Ishikawa (cell line): ENCODE data around the gene RTN4R.

Experiments
- CEBPB ChIP-seq: IDR thresholded peaks from 2 replicates; pipeline ENCODE4 v1.6.1; 2012
- EGR1 ChIP-seq: IDR thresholded peaks from 2 replicates; pipeline ENCODE4 v1.6.1; 2012
- EP300 ChIP-seq: IDR thresholded peaks from 2 replicates; pipeline ENCODE4 v1.6.1; 2012; ENCODE audit warnings: borderline replicate concordance
- MAX ChIP-seq: IDR thresholded peaks from 2 replicates; pipeline ENCODE4 v1.6.1; 2012
- RAD21 ChIP-seq: IDR thresholded peaks from 2 replicates; pipeline ENCODE4 v1.6.1; 2012; ENCODE audit warnings: low read depth
- TAF1 ChIP-seq: IDR thresholded peaks from 2 replicates; pipeline ENCODE4 v1.6.1; 2012; ENCODE audit warnings: low read depth, mild to moderate bottlenecking
- TCF12 ChIP-seq: IDR thresholded peaks from 2 replicates; pipeline ENCODE4 v1.6.1; 2012; ENCODE audit warnings: low read depth
- USF1 ChIP-seq: IDR thresholded peaks from 2 replicates; pipeline ENCODE4 v1.6.1; 2012
- YY1 ChIP-seq: IDR thresholded peaks from 2 replicates; pipeline ENCODE4 v1.6.1; 2012; ENCODE audit warnings: low read depth
- ZBTB7A ChIP-seq: IDR thresholded peaks from 2 replicates; pipeline ENCODE4 v1.6.1; 2012; ENCODE audit warnings: low read depth

GRCh38 chr22:20304646-20305045 lies 36.5 kb upstream of the RTN4R start:
- TF ChIP-seq EGR1 (no peak), RAD21 (no peak), YY1 (no peak), MAX (no peak), USF1 (no peak), TCF12 (no peak), EP300 (no peak), CEBPB (no peak), ZBTB7A (no peak), TAF1 (no peak)
